GM19452 (cell line): ENCODE results near the gene C1orf167.

ENCODE experiments used
- ATAC-seq: cut with Tn5 transposase; IDR thresholded peaks from one replicate; pipeline ENCODE4 v1.9.1; 2021; ENCODE audit not compliant: unreplicated experiment

C1orf167 gene

GRCh38 chr1:11759791-11760190 lies 2.2 kb upstream of the C1orf167 start:
- ATAC-seq: no peak

GRCh38 chr1:11761285-11761684 lies 708 bp upstream of the C1orf167 start:
- no peak for ATAC-seq

GRCh38 chr1:11764115-11764514 lies 2.1 kb downstream of the C1orf167 start:
- no peak for ATAC-seq

GRCh38 chr1:11764519-11764918 lies 2.5 kb downstream of the C1orf167 start:
- no peak for ATAC-seq

GRCh38 chr1:11765661-11766428 lies 3.9 kb downstream of the C1orf167 start:
- ATAC-seq: no peak

GRCh38 chr1:11766429-11766776 lies 4.4 kb downstream of the C1orf167 start:
- no peak for ATAC-seq

GRCh38 chr1:11767922-11768704 lies 6.1 kb downstream of the C1orf167 start:
- ATAC-seq: no peak

GRCh38 chr1:11768821-11769220 lies 6.8 kb downstream of the C1orf167 start:
- no peak for ATAC-seq

GRCh38 chr1:11769274-11769673 lies 7.3 kb downstream of the C1orf167 start:
- ATAC-seq: no peak

GRCh38 chr1:11770011-11770410 lies 8.0 kb downstream of the C1orf167 start:
- no peak for ATAC-seq

GRCh38 chr1:11771481-11772043 lies 9.6 kb downstream of the C1orf167 start:
- no peak for ATAC-seq

- ATAC-seq: no peak
Observed at GRCh38 chr1:11772458-11772857, 10.5 kb downstream of the C1orf167 start.

GRCh38 chr1:11774753-11775152 lies 12.8 kb downstream of the C1orf167 start:
- ATAC-seq: no peak

GRCh38 chr1:11777658-11778322 lies 15.8 kb downstream of the C1orf167 start:
- ATAC-seq: no peak

- no peak for ATAC-seq
Observed at GRCh38 chr1:11778336-11778735, 16.3 kb downstream of the C1orf167 start.

- no peak for ATAC-seq
Observed at GRCh38 chr1:11778844-11779623, 17.0 kb downstream of the C1orf167 start.

GRCh38 chr1:11779715-11780379 lies 17.9 kb downstream of the C1orf167 start:
- ATAC-seq: no peak

- ATAC-seq: no peak
Observed at GRCh38 chr1:11780380-11781147, 18.6 kb downstream of the C1orf167 start.

- no peak for ATAC-seq
Observed at GRCh38 chr1:11781297-11781696, 19.3 kb downstream of the C1orf167 start.
